Uterus (tissue), 2 donors: ENCODE data around the gene RAX2.
A peak's percentile ranks its signal among the peaks of the same experiment; 100 is the strongest.

Experiments used
- POLR2A ChIP-seq, 2 donors: fragments of 450-650 bp; IDR thresholded peaks; one replicate each; pipeline ENCODE4 v1.6.1; 2016; ENCODE audit warnings: antibody characterized with exemption in 2 of 2, mild to moderate bottlenecking in 1 of 2, moderate library complexity in 1 of 2
- TF ChIP-seq, protein P1 (sequence below), 4 experiments: fragments of 200-600 bp in 2 of 4; fragments of 450-650 bp in 2 of 4; sonication (generic) in 2 of 4; IDR thresholded peaks; one replicate each; pipeline ENCODE4 v1.5.1; 2016 to 2019; ENCODE audit warnings: antibody characterized with exemption in 4 of 4, mild to moderate bottlenecking in 2 of 4, moderate library complexity in 1 of 4

- TF ChIP-seq, protein P1, sequence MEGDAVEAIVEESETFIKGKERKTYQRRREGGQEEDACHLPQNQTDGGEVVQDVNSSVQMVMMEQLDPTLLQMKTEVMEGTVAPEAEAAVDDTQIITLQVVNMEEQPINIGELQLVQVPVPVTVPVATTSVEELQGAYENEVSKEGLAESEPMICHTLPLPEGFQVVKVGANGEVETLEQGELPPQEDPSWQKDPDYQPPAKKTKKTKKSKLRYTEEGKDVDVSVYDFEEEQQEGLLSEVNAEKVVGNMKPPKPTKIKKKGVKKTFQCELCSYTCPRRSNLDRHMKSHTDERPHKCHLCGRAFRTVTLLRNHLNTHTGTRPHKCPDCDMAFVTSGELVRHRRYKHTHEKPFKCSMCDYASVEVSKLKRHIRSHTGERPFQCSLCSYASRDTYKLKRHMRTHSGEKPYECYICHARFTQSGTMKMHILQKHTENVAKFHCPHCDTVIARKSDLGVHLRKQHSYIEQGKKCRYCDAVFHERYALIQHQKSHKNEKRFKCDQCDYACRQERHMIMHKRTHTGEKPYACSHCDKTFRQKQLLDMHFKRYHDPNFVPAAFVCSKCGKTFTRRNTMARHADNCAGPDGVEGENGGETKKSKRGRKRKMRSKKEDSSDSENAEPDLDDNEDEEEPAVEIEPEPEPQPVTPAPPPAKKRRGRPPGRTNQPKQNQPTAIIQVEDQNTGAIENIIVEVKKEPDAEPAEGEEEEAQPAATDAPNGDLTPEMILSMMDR (IDR thresholded peaks at IDR 0.05): peak in 2 of 4 experiments; percentile 14 to 17
- peak; percentile 73 to 91 for TF ChIP-seq POLR2A (IDR thresholded peaks at IDR 0.05)
These were observed 9.2 kb downstream of the RAX2 start, which contains the start of gene MRPL54 for GRCh38 chr19:3762501-3763459.
